Epithelial cell of esophagus (primary cell): ENCODE data around the gene LHFPL3.
"Not testable (repeated sequence)": the region's sequence is repeated elsewhere in the genome, so short reads cannot be mapped to it uniquely, and the experiment has no call there.

Source experiments
- DNase-seq: peaks from one replicate; pipeline ENCODE4 v3.0.0; 2010; ENCODE audit warnings: low read depth
- H3K4me3 ChIP-seq: 2 replicates; pipeline ENCODE4 v1.5.1; 2011; ENCODE audit warnings: mild to moderate bottlenecking, low read length, control low read depth
- TF ChIP-seq, protein P1 (sequence below): IDR thresholded peaks from 2 replicates; pipeline ENCODE4 v1.5.1; 2011; ENCODE audit warnings: low read depth, mild to moderate bottlenecking, low read length, control low read depth, inconsistent platforms; ENCODE audit not compliant: insufficient read depth; ENCODE audit errors: missing control alignments

Gene LHFPL3

DNA sequence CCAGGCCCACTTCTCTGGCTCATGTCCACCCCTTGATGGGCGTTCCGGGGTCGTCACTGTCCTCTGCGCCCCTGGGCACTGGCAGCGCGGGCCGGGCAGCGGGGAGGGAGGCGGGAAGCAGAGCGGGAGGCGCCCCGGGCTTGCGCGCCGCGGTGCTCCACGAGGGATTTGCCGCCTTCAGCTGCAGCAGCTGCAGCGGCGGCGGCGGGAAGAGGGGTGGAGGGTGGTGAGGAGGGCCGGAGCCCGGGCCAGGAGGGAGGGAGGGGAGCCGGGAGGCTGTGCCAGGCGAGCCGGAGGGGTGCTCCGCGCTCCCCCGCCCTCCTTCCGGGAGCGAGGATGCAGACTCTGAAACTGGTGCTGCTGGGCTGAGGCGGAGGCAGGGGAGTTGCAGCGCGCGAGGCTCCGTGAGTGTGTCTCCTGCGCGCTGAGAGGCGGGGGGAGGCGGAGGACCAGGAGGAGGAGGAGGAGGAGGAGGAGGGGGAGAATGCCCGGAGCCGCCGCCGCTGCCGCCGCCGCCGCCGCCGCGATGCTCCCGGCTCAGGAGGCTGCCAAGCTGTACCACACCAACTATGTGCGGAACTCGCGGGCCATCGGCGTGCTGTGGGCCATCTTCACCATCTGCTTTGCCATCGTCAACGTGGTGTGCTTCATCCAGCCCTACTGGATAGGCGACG, at the start of gene LHFPL3:
TSS of gene LHFPL3 (plus strand) at position 308 of the 674 bp plus-strand sequence.
- peak; percentile 2 for DNase-seq
- H3K4me3 ChIP-seq: no peak within 1 kb of the TSS
- TF ChIP-seq, protein P1, sequence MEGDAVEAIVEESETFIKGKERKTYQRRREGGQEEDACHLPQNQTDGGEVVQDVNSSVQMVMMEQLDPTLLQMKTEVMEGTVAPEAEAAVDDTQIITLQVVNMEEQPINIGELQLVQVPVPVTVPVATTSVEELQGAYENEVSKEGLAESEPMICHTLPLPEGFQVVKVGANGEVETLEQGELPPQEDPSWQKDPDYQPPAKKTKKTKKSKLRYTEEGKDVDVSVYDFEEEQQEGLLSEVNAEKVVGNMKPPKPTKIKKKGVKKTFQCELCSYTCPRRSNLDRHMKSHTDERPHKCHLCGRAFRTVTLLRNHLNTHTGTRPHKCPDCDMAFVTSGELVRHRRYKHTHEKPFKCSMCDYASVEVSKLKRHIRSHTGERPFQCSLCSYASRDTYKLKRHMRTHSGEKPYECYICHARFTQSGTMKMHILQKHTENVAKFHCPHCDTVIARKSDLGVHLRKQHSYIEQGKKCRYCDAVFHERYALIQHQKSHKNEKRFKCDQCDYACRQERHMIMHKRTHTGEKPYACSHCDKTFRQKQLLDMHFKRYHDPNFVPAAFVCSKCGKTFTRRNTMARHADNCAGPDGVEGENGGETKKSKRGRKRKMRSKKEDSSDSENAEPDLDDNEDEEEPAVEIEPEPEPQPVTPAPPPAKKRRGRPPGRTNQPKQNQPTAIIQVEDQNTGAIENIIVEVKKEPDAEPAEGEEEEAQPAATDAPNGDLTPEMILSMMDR: no peak

DNA sequence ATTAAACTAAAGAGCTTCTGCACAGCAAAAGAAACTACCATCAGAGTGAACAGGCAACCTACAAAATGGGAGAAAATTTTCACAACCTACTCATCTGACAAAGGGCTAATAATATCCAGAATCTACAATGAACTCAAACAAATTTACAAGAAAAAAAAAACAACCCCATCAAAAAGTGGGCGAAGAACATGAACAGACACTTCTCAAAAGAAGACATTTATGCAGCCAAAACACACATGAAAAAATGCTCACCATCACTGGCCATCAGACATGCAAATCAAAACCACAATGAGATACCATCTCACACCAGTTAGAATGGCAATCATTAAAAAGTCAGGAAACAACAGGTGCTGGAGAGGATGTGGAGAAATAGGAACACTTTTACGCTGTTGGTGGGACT, 46.7 kb upstream of the LHFPL3 start:
- not testable (repeated sequence) for DNase-seq

DNA sequence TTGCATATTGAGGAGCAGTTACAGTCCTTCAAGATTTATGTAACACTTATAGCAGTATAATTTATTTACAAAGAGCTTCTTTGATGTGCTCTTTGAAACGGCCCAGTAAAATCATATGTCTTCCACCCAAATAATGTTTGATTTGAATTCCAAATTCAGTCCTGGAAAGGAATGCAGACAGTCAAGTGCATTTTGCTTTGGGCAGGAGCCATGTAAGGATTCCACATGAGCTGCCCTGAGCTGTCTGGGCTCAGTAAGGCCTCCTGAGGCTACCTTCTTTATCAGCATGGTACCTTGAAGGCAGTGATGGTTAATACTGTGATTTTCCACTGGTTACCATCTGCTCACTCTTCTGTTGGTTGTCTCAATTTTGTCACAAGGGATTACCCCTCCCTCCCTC, 41.6 kb upstream of the LHFPL3 start:
- no peak for DNase-seq
- no peak overlapping the region for H3K4me3 ChIP-seq
- TF ChIP-seq, protein P1: no peak

More for the DNA sequence above, 46.7 kb upstream of the LHFPL3 start:
- not testable (repeated sequence) for H3K4me3 ChIP-seq

DNA sequence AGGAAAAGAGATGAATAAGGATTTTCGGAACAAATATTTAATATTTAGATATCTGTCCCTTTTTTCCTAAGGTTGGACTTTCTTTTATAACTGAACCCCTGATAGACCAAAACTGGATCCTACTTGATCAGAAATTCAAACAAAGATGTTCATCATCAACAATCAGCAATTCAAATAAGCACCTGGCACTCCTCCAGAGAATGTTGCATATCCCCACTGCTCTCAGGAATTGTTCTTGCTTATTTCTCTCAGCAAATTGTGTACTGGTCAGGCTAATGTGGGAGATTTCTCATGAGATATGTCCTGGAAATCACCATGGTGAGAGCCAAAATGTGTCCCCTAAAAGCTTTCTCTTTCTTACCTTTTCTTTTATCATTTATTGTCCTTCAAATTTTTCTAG, 40.3 kb upstream of the LHFPL3 start:
- DNase-seq: no peak
- TF ChIP-seq, protein P1: no peak
- no peak overlapping the region for H3K4me3 ChIP-seq

DNA sequence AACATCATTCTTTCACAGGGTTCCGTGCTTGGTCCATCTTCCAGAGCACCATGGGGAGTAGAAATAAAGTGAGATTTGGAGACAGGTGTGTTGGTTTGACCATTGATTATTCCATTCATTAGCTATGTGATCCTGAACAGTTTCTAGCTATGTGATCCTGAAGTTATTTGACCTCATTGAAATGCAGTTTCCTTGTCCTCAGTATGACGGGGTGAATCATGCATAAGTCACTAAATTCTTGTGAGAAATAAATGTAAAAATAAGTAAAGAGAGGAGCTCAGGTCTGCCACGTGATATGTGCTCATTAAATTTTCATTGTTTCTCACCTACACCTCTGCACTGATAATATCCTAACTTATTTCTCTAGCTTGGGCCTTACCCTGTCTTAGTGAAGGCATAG, 34.1 kb upstream of the LHFPL3 start:
- TF ChIP-seq, protein P1: no peak
- no peak overlapping the region for H3K4me3 ChIP-seq
- peak; percentile 1 for DNase-seq

DNA sequence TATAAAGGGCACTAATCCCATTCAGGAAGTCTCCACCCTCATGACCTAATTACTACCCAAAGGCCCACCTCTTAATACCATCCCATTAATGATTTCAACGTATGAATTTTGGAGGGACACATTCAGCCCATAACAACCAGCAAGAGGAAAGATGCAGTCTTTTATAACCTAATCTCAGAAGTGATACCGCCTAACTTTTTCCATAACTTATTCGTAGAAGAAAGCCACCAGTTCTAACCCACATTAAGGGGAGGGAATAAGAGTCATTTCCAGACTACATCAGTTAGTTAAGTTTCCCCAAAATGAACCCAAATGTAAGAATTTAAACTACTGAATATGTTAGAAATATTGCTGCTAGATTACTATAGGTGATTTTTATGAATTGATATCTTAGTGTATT, 32.1 kb upstream of the LHFPL3 start:
- H3K4me3 ChIP-seq: no peak overlapping the region
- DNase-seq: no peak
- TF ChIP-seq, protein P1: no peak

DNA sequence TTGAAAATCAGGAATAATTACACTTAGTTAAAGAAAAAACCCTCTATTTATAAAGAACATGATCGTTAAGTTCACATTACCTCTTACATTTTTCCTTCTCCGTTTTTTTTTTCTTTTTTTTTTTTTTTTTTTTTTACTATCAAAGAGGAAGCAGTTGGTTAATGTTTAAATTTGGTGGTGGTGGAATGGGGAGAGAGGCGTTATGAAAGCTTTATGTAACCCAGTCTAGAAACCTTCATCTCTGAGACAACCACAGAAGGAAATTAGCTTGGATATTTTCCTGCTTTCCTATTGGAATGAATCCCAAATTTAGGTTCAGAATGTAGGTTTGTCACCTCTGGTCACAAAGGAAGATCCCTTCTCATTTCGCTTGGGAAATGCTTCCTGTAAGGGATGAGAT, 31.5 kb upstream of the LHFPL3 start:
- TF ChIP-seq, protein P1: no peak
- DNase-seq: no peak
- no peak overlapping the region for H3K4me3 ChIP-seq
